B cell (primary cell): ENCODE results near the gene TRABD2B. TPM values are rescaled to one million over a fixed set of nuclear protein-coding genes. Genes with fewer than 3 reads are reported as not detected.

Experiments
- ATAC-seq: fragments of 200-7000 bp; cut with Tn5 transposase; one replicate; pipeline ENCODE4 v1.10.0; 2021; ENCODE audit warnings: low read depth, mild to moderate bottlenecking, moderate number of reproducible peaks, moderate library complexity
- CTCF ChIA-PET: fragments of 350-600 bp; sonication (Branson Sonifier 250); formaldehyde crosslinking; loops from one replicate; lab custom pipeline; 2021; ENCODE audit warnings: antibody characterized with exemption, inconsistent platforms; lab: Charles Lee
- POLR2A ChIA-PET: fragments of 350-600 bp; sonication (Branson Sonifier 250); formaldehyde crosslinking; loops from one replicate; lab custom pipeline; 2021; ENCODE audit warnings: antibody characterized with exemption; lab: Charles Lee
- DNase-seq: peaks from one replicate; pipeline ENCODE4 v3.0.0; 2013
- H2AFZ ChIP-seq: 2 replicates; pipeline ENCODE4 v1.6.1; 2012; ENCODE audit warnings: mild to moderate bottlenecking, low read depth, low read length; ENCODE audit not compliant: insufficient read depth, poor library complexity, severe bottlenecking
- H3K27ac ChIP-seq, 2 donors: 1 replicate in 1 of 2; 2 replicates in 1 of 2; pipeline ENCODE4 v1.5.1; 2012 to 2013; ENCODE audit warnings: low read length in 2 of 2, mild to moderate bottlenecking in 2 of 2, moderate library complexity in 1 of 2
- H3K27me3 ChIP-seq, 4 experiments: fragments of 200-600 bp in 1 of 4; sonication (generic) in 1 of 4; replicated peaks in 1 of 4; 1 replicate in 2 of 4; 2 replicates in 2 of 4; pipeline versions ENCODE4 v1.6.1 to v1.7.0; 2013 to 2016; ENCODE audit warnings: low read length in 3 of 4, mild to moderate bottlenecking in 2 of 4, mixed read lengths in 1 of 4, moderate library complexity in 1 of 4; ENCODE audit not compliant: insufficient read depth in 4 of 4, control insufficient read depth in 3 of 4; ENCODE audit errors: control extremely low read depth in 1 of 4
- H3K36me3 ChIP-seq, 2 experiments: replicated peaks in 1 of 2; 1 replicate in 1 of 2; 2 replicates in 1 of 2; pipeline versions ENCODE4 v1.6.1 to v1.7.1; 2013; ENCODE audit warnings: low read length in 1 of 2; ENCODE audit not compliant: insufficient read depth in 2 of 2, control insufficient read depth in 1 of 2; ENCODE audit errors: control extremely low read depth in 1 of 2, extremely low read depth in 1 of 2
- H3K4me1 ChIP-seq, 2 donors: fragments of 200-600 bp in 1 of 2; sonication (generic) in 1 of 2; 1 replicate in 1 of 2; 2 replicates in 1 of 2; pipeline versions ENCODE4 v1.5.1 to v1.6.1; 2013 to 2017; ENCODE audit warnings: low read length in 2 of 2; ENCODE audit not compliant: control insufficient read depth in 2 of 2, insufficient read depth in 2 of 2
- H3K4me2 ChIP-seq: replicated peaks from 2 replicates; pipeline ENCODE3; 2012; ENCODE audit warnings: mild to moderate bottlenecking, low read depth, low read length; ENCODE audit not compliant: poor library complexity, severe bottlenecking
- H3K4me3 ChIP-seq, 5 experiments: fragments of 200-600 bp in 1 of 5; sonication (generic) in 1 of 5; 1 replicate in 3 of 5; 2 replicates in 2 of 5; pipeline versions ENCODE4 v1.5.1 to v1.7.0; 2011 to 2016; ENCODE audit warnings: low read length in 4 of 5, mild to moderate bottlenecking in 4 of 5, low read depth in 2 of 5, control low read depth in 1 of 5, moderate library complexity in 1 of 5; ENCODE audit not compliant: insufficient read depth in 1 of 5; ENCODE audit errors: control extremely low read depth in 1 of 5, extremely low read depth in 1 of 5
- H3K79me2 ChIP-seq: fragments of 200-600 bp; sonication (generic); one replicate; pipeline ENCODE4 v1.6.0; 2016; ENCODE audit warnings: low read length; ENCODE audit not compliant: control insufficient read depth, insufficient read depth
- H3K9ac ChIP-seq: fragments of 200-600 bp; sonication (generic); 2 replicates; pipeline ENCODE4 v1.6.1; 2017; ENCODE audit warnings: mild to moderate bottlenecking, low read length, moderate library complexity
- H3K9me3 ChIP-seq, 3 donors: one replicate each; pipeline versions ENCODE4 v1.6.1 to v1.7.1; 2013; ENCODE audit warnings: low read length in 2 of 3; ENCODE audit not compliant: control insufficient read depth in 2 of 3, insufficient read depth in 1 of 3; ENCODE audit errors: control extremely low read depth in 1 of 3
- H4K20me1 ChIP-seq: 2 replicates; pipeline ENCODE4 v1.6.0; 2012; ENCODE audit warnings: mild to moderate bottlenecking, low read length; ENCODE audit not compliant: insufficient read depth, control insufficient read depth, poor library complexity, severe bottlenecking
- H3K27ac Mint-ChIP-seq: one replicate; pipeline ENCODE4 v1.8.0; 2021; ENCODE audit warnings: mixed read lengths
- H3K27me3 Mint-ChIP-seq: one replicate; pipeline ENCODE4 v1.8.0; 2021; ENCODE audit warnings: mixed read lengths
- H3K4me1 Mint-ChIP-seq: one replicate; pipeline ENCODE4 v1.8.0; 2021; ENCODE audit warnings: mixed read lengths
- H3K4me3 Mint-ChIP-seq: one replicate; pipeline ENCODE4 v1.8.0; 2021; ENCODE audit warnings: mixed read lengths
- H3K9me3 Mint-ChIP-seq: one replicate; pipeline ENCODE4 v1.8.0; 2022; ENCODE audit warnings: mixed read lengths; ENCODE audit not compliant: insufficient read depth
- EZH2 ChIP-seq: IDR thresholded peaks from 2 replicates; pipeline ENCODE4 v1.6.1; 2012; ENCODE audit warnings: borderline replicate concordance, low read depth, mild to moderate bottlenecking, moderate library complexity, low read length; ENCODE audit not compliant: insufficient read depth, poor library complexity, severe bottlenecking
- WGBS: methylation state at CpG from one replicate; pipeline ENCODE4 v1.1.5; 2013; ENCODE audit warnings: missing lambda C conversion rate; ENCODE audit not compliant: insufficient coverage; 5-methylcytosine and 5-hydroxymethylcytosine counted together
- intact Hi-C: fragments of 100-400 bp; cut with micrococcal nuclease; formaldehyde crosslinking; loops from one replicate; pipeline ENCODE4 v1.10.0; 2022
- polyA plus RNA-seq: library from polyadenylated mRNA; depleted of rRNA; stranded (reverse); fragments of >200 nt; gene quantifications from 2 replicates; pipeline ENCODE4 v1.2.3, GENCODE V29; 2012
- total RNA-seq, 2 donors: library from RNA; stranded (reverse); fragments of 120-200 nt in 1 of 2; gene quantifications; 1 replicate in 1 of 2; 2 replicates in 1 of 2; pipeline versions ENCODE4 v1.2.3 to v1.2.4, GENCODE V29; 2013 to 2022
- TF ChIP-seq, protein P1 (sequence below): fragments of 200-600 bp; IDR thresholded peaks from one replicate; pipeline ENCODE4 v1.8.0; 2022; ENCODE audit warnings: antibody characterized with exemption, mild to moderate bottlenecking

TRABD2B gene
- total and polyA plus RNA-seq, 2 donors (not counting 1 experiment from before 2014, with no cell fraction given), result not detected

- ChIA-PET POLR2A (no interaction called here), CTCF (interaction anchor here (1.0 to 1.5 kb wide), 2 partner anchors 8 to 9 kb away, joined by 3 read pairs; no protein-coding TSS in a partner anchor)
- H3K4me3 ChIP-seq, result no peak overlapping the region
- no peak overlapping the region for H3K4me2 ChIP-seq
- no peak overlapping the region for H2AFZ ChIP-seq
- no peak overlapping the region for H3K4me3 Mint-ChIP-seq
- no peaks in the 10 kb centered on the region for H3K9me3 Mint-ChIP-seq
- TF ChIP-seq, protein P1, sequence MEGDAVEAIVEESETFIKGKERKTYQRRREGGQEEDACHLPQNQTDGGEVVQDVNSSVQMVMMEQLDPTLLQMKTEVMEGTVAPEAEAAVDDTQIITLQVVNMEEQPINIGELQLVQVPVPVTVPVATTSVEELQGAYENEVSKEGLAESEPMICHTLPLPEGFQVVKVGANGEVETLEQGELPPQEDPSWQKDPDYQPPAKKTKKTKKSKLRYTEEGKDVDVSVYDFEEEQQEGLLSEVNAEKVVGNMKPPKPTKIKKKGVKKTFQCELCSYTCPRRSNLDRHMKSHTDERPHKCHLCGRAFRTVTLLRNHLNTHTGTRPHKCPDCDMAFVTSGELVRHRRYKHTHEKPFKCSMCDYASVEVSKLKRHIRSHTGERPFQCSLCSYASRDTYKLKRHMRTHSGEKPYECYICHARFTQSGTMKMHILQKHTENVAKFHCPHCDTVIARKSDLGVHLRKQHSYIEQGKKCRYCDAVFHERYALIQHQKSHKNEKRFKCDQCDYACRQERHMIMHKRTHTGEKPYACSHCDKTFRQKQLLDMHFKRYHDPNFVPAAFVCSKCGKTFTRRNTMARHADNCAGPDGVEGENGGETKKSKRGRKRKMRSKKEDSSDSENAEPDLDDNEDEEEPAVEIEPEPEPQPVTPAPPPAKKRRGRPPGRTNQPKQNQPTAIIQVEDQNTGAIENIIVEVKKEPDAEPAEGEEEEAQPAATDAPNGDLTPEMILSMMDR, result no peak
- no peak for TF ChIP-seq EZH2
- peaks cover 0 to 3% (median 0%) of the 10 kb centered on the region in 4 experiments for H3K27me3 ChIP-seq
- ATAC-seq (no peak), DNase-seq (no peak)
- WGBS, result 93% methylated on average over 2 of the region's 4 CpGs
- H3K4me1 Mint-ChIP-seq, result no peaks in the 10 kb centered on the region
- no peak overlapping the region for H3K9ac ChIP-seq
- no peaks in the 10 kb centered on the region for H3K4me1 ChIP-seq
- no peak overlapping the region for H3K27ac Mint-ChIP-seq
- no peaks in the 10 kb centered on the region for H3K9me3 ChIP-seq
- no peaks in the 10 kb centered on the region for H3K36me3 ChIP-seq
- no peaks in the 10 kb centered on the region for H4K20me1 ChIP-seq
- no peak overlapping the region for H3K27ac ChIP-seq
- intact Hi-C loops, result no loop called here
- H3K79me2 ChIP-seq, result no peaks in the 10 kb centered on the region
- H3K27me3 Mint-ChIP-seq, result peaks cover 27% of the 10 kb centered on the region
These were observed 241.2 kb downstream of the TRABD2B start for GRCh38 chr1:47756006-47756405.

DNA sequence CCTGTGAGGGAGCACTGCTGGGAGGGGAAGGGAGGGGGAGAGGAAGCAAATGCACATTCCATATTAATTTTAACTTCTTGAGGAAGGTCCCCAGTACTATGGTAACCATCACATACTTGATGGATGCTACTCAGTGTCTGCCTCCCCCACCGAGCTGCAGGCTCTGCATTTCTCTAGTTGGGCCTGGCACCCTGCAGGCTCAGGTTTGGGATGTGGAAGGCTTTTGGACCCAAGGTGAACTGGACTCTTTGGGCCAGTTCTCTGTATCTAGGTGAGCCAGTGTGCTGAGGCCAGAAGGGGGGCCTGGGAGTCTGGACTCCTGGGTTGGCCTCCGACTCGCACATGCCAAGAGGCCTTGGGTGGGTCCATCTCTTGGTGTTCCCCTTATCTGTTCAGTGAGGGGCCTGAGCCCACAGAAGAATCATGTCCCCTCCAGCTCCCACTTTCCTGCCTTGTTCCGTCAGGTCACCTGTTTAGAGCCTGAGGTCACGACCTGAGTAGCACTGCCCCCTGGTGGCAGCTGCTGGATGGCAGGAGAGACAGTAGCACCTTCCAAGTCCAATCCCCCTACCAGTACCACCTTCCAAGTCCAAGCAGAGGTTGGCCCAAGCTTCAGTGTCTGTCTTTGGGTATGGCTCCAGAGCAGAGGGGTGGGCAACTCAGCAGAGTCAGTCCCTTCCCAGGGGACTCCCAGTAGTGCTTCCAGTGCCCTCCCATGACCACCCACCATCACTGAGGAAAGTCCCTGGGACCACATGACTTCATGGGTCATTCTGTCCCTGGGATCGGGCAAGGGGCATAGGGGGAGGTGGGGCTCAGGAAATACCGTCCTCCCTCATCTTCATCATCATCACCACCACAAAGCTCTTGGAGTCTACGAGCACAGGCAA lies 241.8 kb downstream of the TRABD2B start:
- peaks cover 27% of the 10 kb centered on the region for H3K27me3 Mint-ChIP-seq
- intact Hi-C loops, result no loop called here
- no peak for ATAC-seq

More for the DNA sequence above, 241.8 kb downstream of the TRABD2B start:
- peak; percentile 38 for DNase-seq
- Mint-ChIP-seq H3K9me3 (no peaks in the 10 kb centered on the region), H3K4me1 (no peaks in the 10 kb centered on the region), H3K4me3 (no peak overlapping the region), H3K27ac (no peak overlapping the region)
- Histone ChIP-seq H3K4me2 (no peak overlapping the region), H3K4me1 (no peaks in the 10 kb centered on the region), H3K36me3 (no peaks in the 10 kb centered on the region), H3K27me3 (peaks cover 0 to 3% (median 0%) of the 10 kb centered on the region in 4 experiments), H3K4me3 (no peak overlapping the region), H3K79me2 (no peaks in the 10 kb centered on the region), H2AFZ (no peak overlapping the region), H3K27ac (no peak overlapping the region), H4K20me1 (no peaks in the 10 kb centered on the region), H3K9ac (no peak overlapping the region), H3K9me3 (no peaks in the 10 kb centered on the region)
- POLR2A ChIA-PET, result no interaction called here
- 83% methylated on average over 5 of the region's 8 CpGs for whole genome bisulfite sequencing
- CTCF ChIA-PET, result interaction anchor here (1.0 to 1.5 kb wide), 2 partner anchors 9 to 10 kb away, joined by 3 read pairs; no protein-coding TSS in a partner anchor
- no peak for TF ChIP-seq EZH2
- TF ChIP-seq, protein P1, result peak; percentile 67
